H1 (cell line): ENCODE results near the gene PRKAB1. TPM values are rescaled to one million over a fixed set of nuclear protein-coding genes. Genes with fewer than 3 reads are reported as not detected.

ENCODE experiments used
- CTCF ChIA-PET: fragments of 300-600 bp; sonication (Branson Sonifier 250); formaldehyde crosslinking; loops from one replicate; lab custom pipeline; 2021; ENCODE audit not compliant: partially characterized antibody; lab: Charles Lee
- POLR2A ChIA-PET: fragments of 300-600 bp; sonication (Branson Sonifier 250); formaldehyde crosslinking; loops from one replicate; lab custom pipeline; 2021; ENCODE audit warnings: inconsistent platforms; ENCODE audit not compliant: partially characterized antibody; lab: Charles Lee
- DNase-seq, 2 experiments: peaks; one replicate each; pipeline versions ENCODE4 v3.0.0 to v3.0.0-alpha.2; 2010 to 2022; ENCODE audit warnings: low spot score in 2 of 2, low read depth in 1 of 2, mixed read lengths in 1 of 2
- FAIRE-seq: peaks from 2 replicates; lab custom pipeline; 2011; peaks lifted over from hg19 to GRCh38; lab: Jason Lieb, UNC
- H2AFZ ChIP-seq: 2 replicates; pipeline ENCODE4 v1.8.1; 2012; ENCODE audit warnings: low read length, inconsistent platforms
- H2AK5ac ChIP-seq: 2 replicates; pipeline ENCODE4 v1.6.1; 2013; ENCODE audit warnings: low read depth, low read length
- H2BK120ac ChIP-seq: replicated peaks from 2 replicates; pipeline ENCODE3; 2013; ENCODE audit warnings: low read depth, low read length, inconsistent platforms
- H2BK12ac ChIP-seq: 2 replicates; pipeline ENCODE4 v1.6.1; 2013; ENCODE audit warnings: low read depth, low read length
- H2BK15ac ChIP-seq: 2 replicates; pipeline ENCODE4 v1.6.1; 2013; ENCODE audit warnings: low read length
- H2BK20ac ChIP-seq: 2 replicates; pipeline ENCODE4 v1.6.1; 2013; ENCODE audit warnings: low read length
- H2BK5ac ChIP-seq: 2 replicates; pipeline ENCODE4 v1.6.1; 2013; ENCODE audit warnings: low read depth, low read length
- H3K14ac ChIP-seq: 2 replicates; pipeline ENCODE4 v1.6.1; 2013; ENCODE audit warnings: inconsistent platforms; ENCODE audit not compliant: insufficient read length
- H3K18ac ChIP-seq: 2 replicates; pipeline ENCODE4 v1.6.1; 2013; ENCODE audit warnings: low read length; ENCODE audit errors: extremely low read depth
- H3K23ac ChIP-seq: 2 replicates; pipeline ENCODE4 v1.6.1; 2013; ENCODE audit warnings: inconsistent platforms; ENCODE audit not compliant: insufficient read length
- H3K23me2 ChIP-seq: 2 replicates; pipeline ENCODE4 v1.6.1; 2013; ENCODE audit warnings: low read depth, low read length
- H3K27ac ChIP-seq: 2 replicates; pipeline ENCODE4 v1.6.1; 2011; ENCODE audit warnings: low read depth, low read length, inconsistent platforms
- H3K27me3 ChIP-seq, 4 experiments: replicated peaks in 1 of 4; 1 replicate in 1 of 4; 2 replicates in 3 of 4; pipeline versions ENCODE4 v1.6.1 to v1.8.1; 2011 to 2013; ENCODE audit warnings: low read length in 3 of 4, mild to moderate bottlenecking in 3 of 4, inconsistent platforms in 2 of 4, mixed read lengths in 2 of 4, moderate library complexity in 1 of 4; ENCODE audit not compliant: control insufficient read depth in 3 of 4, insufficient read depth in 3 of 4; ENCODE audit errors: extremely low read depth in 1 of 4
- H3K36me3 ChIP-seq, 4 experiments: 2 replicates each; pipeline versions ENCODE4 v1.6.1 to v1.8.1; 2011 to 2013; ENCODE audit warnings: mild to moderate bottlenecking in 4 of 4, low read length in 3 of 4, moderate library complexity in 2 of 4, control low read depth in 1 of 4, inconsistent platforms in 1 of 4; ENCODE audit not compliant: insufficient read depth in 4 of 4, control insufficient read depth in 2 of 4
- H3K4ac ChIP-seq: replicated peaks from 2 replicates; pipeline ENCODE3; 2013; ENCODE audit warnings: low read length, low read depth, mixed read lengths, inconsistent platforms; ENCODE audit not compliant: insufficient read length
- H3K4me1 ChIP-seq, 4 experiments: replicated peaks in 1 of 4; 1 replicate in 1 of 4; 2 replicates in 3 of 4; pipeline versions ENCODE4 v1.6.1 to v1.8.1; 2011 to 2013; ENCODE audit warnings: low read length in 3 of 4, inconsistent platforms in 2 of 4, mixed read lengths in 1 of 4; ENCODE audit not compliant: insufficient read depth in 4 of 4, control insufficient read depth in 3 of 4
- H3K4me2 ChIP-seq, 2 experiments: 2 replicates each; pipeline versions ENCODE4 v1.6.1 to v1.8.1; 2011 to 2013; ENCODE audit warnings: low read depth in 2 of 2, low read length in 2 of 2, control low read depth in 1 of 2, inconsistent platforms in 1 of 2, mild to moderate bottlenecking in 1 of 2; ENCODE audit not compliant: insufficient read depth in 1 of 2
- H3K4me3 ChIP-seq, 4 experiments: fragments of 200-600, 300-600 bp in 1 of 4; sonication (generic), shearing (Covaris generic), sonication (Bioruptor Twin) in 1 of 4; 2 replicates each; pipeline versions ENCODE4 v1.5.1 to v1.8.1; 2011 to 2016; ENCODE audit warnings: low read length in 4 of 4, low read depth in 3 of 4, control low read depth in 2 of 4, inconsistent platforms in 2 of 4, mild to moderate bottlenecking in 2 of 4, mixed read lengths in 1 of 4, moderate library complexity in 1 of 4; ENCODE audit not compliant: insufficient read depth in 2 of 4; ENCODE audit errors: extremely low read depth in 1 of 4
- H3K56ac ChIP-seq: replicated peaks from 2 replicates; pipeline ENCODE3; 2013; ENCODE audit warnings: low read depth, mild to moderate bottlenecking, mixed read lengths, low read length, inconsistent platforms; ENCODE audit not compliant: insufficient read length
- H3K79me1 ChIP-seq: 2 replicates; pipeline ENCODE4 v1.6.1; 2013; ENCODE audit warnings: low read depth, low read length, control low read depth
- H3K79me2 ChIP-seq, 2 experiments: 2 replicates each; pipeline versions ENCODE4 v1.6.1 to v1.8.1; 2012 to 2013; ENCODE audit warnings: low read length in 2 of 2, mild to moderate bottlenecking in 2 of 2, inconsistent platforms in 1 of 2; ENCODE audit not compliant: insufficient read depth in 2 of 2, control insufficient read depth in 1 of 2
- H3K9ac ChIP-seq, 4 experiments: replicated peaks in 1 of 4; 1 replicate in 1 of 4; 2 replicates in 3 of 4; pipeline versions ENCODE4 v1.6.1 to v1.8.1; 2011 to 2013; ENCODE audit warnings: low read depth in 3 of 4, low read length in 3 of 4, control low read depth in 2 of 4, mild to moderate bottlenecking in 2 of 4, moderate library complexity in 2 of 4, inconsistent platforms in 1 of 4; ENCODE audit errors: extremely low read depth in 1 of 4
- H3K9me3 ChIP-seq, 2 experiments: 2 replicates each; pipeline versions ENCODE4 v1.6.1 to v1.8.1; 2012 to 2013; ENCODE audit warnings: mild to moderate bottlenecking in 2 of 2, moderate library complexity in 2 of 2, control low read depth in 1 of 2, inconsistent platforms in 1 of 2, low read depth in 1 of 2, low read length in 1 of 2, mixed read lengths in 1 of 2; ENCODE audit not compliant: insufficient read depth in 2 of 2
- H4K20me1 ChIP-seq, 2 experiments: replicated peaks in 1 of 2; 2 replicates each; pipeline versions ENCODE3 to v1.8.1; 2011 to 2013; ENCODE audit warnings: inconsistent platforms in 2 of 2, low read length in 2 of 2, mild to moderate bottlenecking in 1 of 2; ENCODE audit not compliant: insufficient read depth in 2 of 2, control insufficient read depth in 1 of 2
- H4K5ac ChIP-seq: 2 replicates; pipeline ENCODE4 v1.6.1; 2013; ENCODE audit warnings: low read length, low read depth, mixed read lengths, inconsistent platforms; ENCODE audit not compliant: insufficient read length
- H4K8ac ChIP-seq: 2 replicates; pipeline ENCODE4 v1.8.0; 2013; ENCODE audit warnings: mild to moderate bottlenecking, moderate library complexity, low read length, inconsistent platforms; ENCODE audit not compliant: insufficient read depth; ENCODE audit errors: extremely low read depth
- H4K91ac ChIP-seq: replicated peaks from 2 replicates; pipeline ENCODE3; 2013; ENCODE audit warnings: low read length, mixed read lengths, inconsistent platforms; ENCODE audit not compliant: insufficient read length
- JUND ChIP-seq: IDR thresholded peaks from 2 replicates; pipeline ENCODE4 v1.6.1; 2011; ENCODE audit warnings: mild to moderate bottlenecking, improper control_type of control experiment, low read length
- KDM5A ChIP-seq: fragments of 200-600 bp; IDR thresholded peaks from 2 replicates; pipeline ENCODE4 v1.7.1; 2012; ENCODE audit warnings: mild to moderate bottlenecking, low read length, inconsistent platforms, mixed read lengths
- POLR2A ChIP-seq, 2 experiments: IDR thresholded peaks; 1 replicate in 1 of 2; 2 replicates in 1 of 2; pipeline ENCODE4 v1.6.1; 2011; ENCODE audit warnings: low read depth in 2 of 2, low read length in 2 of 2, mild to moderate bottlenecking in 2 of 2; ENCODE audit errors: control extremely low read depth in 1 of 2
- SIX5 ChIP-seq: IDR thresholded peaks from 2 replicates; pipeline ENCODE4 v1.6.1; 2011; ENCODE audit warnings: mild to moderate bottlenecking, low read depth, low read length
- WGBS, 2 experiments: shearing (Covaris generic) in 1 of 2; methylation state at CpG; one replicate each; pipeline versions ENCODE4 v1.1.6 to v1.1.7; 2013 to 2015; ENCODE audit warnings: low lambda C conversion rate in 2 of 2, mixed read lengths in 2 of 2, inconsistent platforms in 1 of 2, low coverage in 1 of 2, missing lambda C conversion rate in 1 of 2; ENCODE audit not compliant: insufficient replicate concordance in 2 of 2, insufficient coverage in 1 of 2, insufficient read length in 1 of 2; ENCODE audit errors: extremely low coverage in 1 of 2, missing lambda C conversion rate in 1 of 2; 5-methylcytosine and 5-hydroxymethylcytosine counted together
- polyA plus RNA-seq, 7 experiments: library from polyadenylated mRNA; depleted of rRNA in 3 of 7; stranded (reverse) in 5 of 7; unstranded in 2 of 7; fragments of >200 nt in 5 of 7; fragments of 200-250 nt in 2 of 7; gene quantifications; 1 replicate in 5 of 7; 2 replicates in 1 of 7; 4 replicates in 1 of 7; pipeline versions ENCODE4 v1.2.1 to v1.2.3, GENCODE V29; 2011 to 2013; ENCODE audit warnings: missing spikeins in 2 of 7, mixed read lengths in 2 of 7
- total RNA-seq: library from RNA; stranded (reverse); fragmentation: NEBNext Ultra II Directional; extraction: Animal tissue kit (Norgen Biotek cat#: 25700); gene quantifications from 2 replicates; pipeline ENCODE4 v1.2.1, GENCODE V29; 2021

The PRKAB1 gene
- total and polyA plus RNA-seq, 2 of the 8 experiments (the other 6 are each of a cell fraction or from before 2014, with no cell fraction given): 24.0 to 32.1 TPM

GRCh38 chr12:119700078-119700477, 32.1 kb downstream of the PRKAB1 start:
- WGBS, 2 experiments: 97% methylated on average over 6 of the region's 6 CpGs; no CpG with 5 or more reads in 1 of the 2 experiments

More at GRCh38 chr12:119700078-119700477, 32.1 kb downstream of the PRKAB1 start:
- H2AK5ac ChIP-seq: no peak overlapping the region
- no peak overlapping the region for H3K56ac ChIP-seq
- no peak overlapping the region for H2BK15ac ChIP-seq
- H3K23me2 ChIP-seq: no peaks in the 10 kb centered on the region; the same call in 1 of the 2 replicates
- H3K4me3 ChIP-seq: no peak overlapping the region
- H3K4me2 ChIP-seq: no peak overlapping the region
- no peak overlapping the region for H3K27ac ChIP-seq
- no peak overlapping the region for H2BK120ac ChIP-seq
- H2BK20ac ChIP-seq: no peak overlapping the region
- no peak overlapping the region for H3K4ac ChIP-seq
- no peak overlapping the region for H3K14ac ChIP-seq
- FAIRE-seq: no peak
- ChIA-PET POLR2A (interaction anchor here (1.1 kb wide), 1 partner anchor 8 kb away, joined by 3 read pairs; no protein-coding TSS in a partner anchor), CTCF (interaction anchor here (0.6 to 1.3 kb wide), 5 partner anchors 24 to 284 kb away, joined by 3 to 5 read pairs (median 3); no protein-coding TSS in a partner anchor)
- H2AFZ ChIP-seq: no peak overlapping the region
- TF ChIP-seq JUND: no peak
- TF ChIP-seq KDM5A: no peak
- TF ChIP-seq POLR2A (IDR thresholded peaks at IDR 0.05; ENCODE audit: control extremely low read depth in 1 of 2, low read depth in 2 of 2, low read length in 2 of 2): no peak
- TF ChIP-seq SIX5: no peak
- no peaks in the 10 kb centered on the region for H3K27me3 ChIP-seq
- no peak overlapping the region for H3K23ac ChIP-seq
- H4K91ac ChIP-seq: no peak overlapping the region
- no peak overlapping the region for H4K5ac ChIP-seq
- no peak overlapping the region for H3K9ac ChIP-seq
- no peak overlapping the region for H3K18ac ChIP-seq
- no peak overlapping the region for H2BK5ac ChIP-seq
- H3K4me1 ChIP-seq: peaks cover 0 to 5% (median 4%) of the 10 kb centered on the region in 4 experiments; a peak in 4 of 7 replicates
- peaks cover 2 to 37% (median 23%) of the 10 kb centered on the region in 4 experiments for H3K36me3 ChIP-seq
- peaks cover 2% of the 10 kb centered on the region in 2 experiments for H4K20me1 ChIP-seq
- no peaks in the 10 kb centered on the region for H3K9me3 ChIP-seq
- H4K8ac ChIP-seq: no peak overlapping the region
- no peaks in the 10 kb centered on the region for H3K79me2 ChIP-seq
- no peaks in the 10 kb centered on the region for H3K79me1 ChIP-seq
- no peak for DNase-seq
- H2BK12ac ChIP-seq: no peak overlapping the region
